ENCODE measurements around the gene CELA2A.

The CELA2A gene

GRCh38 chr1:15442759-15443158 is 13.8 kb upstream of the CELA2A start:
- Mint-ChIP-seq H3K9me3 (no peaks in the 10 kb centered on the region), H3K36me3 (ENCODE audit: low read depth) (no peaks in the 10 kb centered on the region), H3K27ac (no peak overlapping the region), H3K4me1 (ENCODE audit: low read depth) (peaks cover 7% of the 10 kb centered on the region), H3K4me3 (no peak overlapping the region), H3K27me3 (peaks cover 62% of the 10 kb centered on the region)
- intact Hi-C loops (cut with micrococcal nuclease): no loop called here

GRCh38 chr1:15443281-15443680 is 13.3 kb upstream of the CELA2A start:
- no peaks in the 10 kb centered on the region for H3K9me3 Mint-ChIP-seq
- H3K4me1 Mint-ChIP-seq (ENCODE audit: low read depth): peaks cover 7% of the 10 kb centered on the region
- no peaks in the 10 kb centered on the region for H3K36me3 Mint-ChIP-seq (ENCODE audit: low read depth)
- intact Hi-C loops (cut with micrococcal nuclease): no loop called here
- H3K27me3 Mint-ChIP-seq: peaks cover 62% of the 10 kb centered on the region
- H3K27ac Mint-ChIP-seq: no peak overlapping the region
- H3K4me3 Mint-ChIP-seq: no peak overlapping the region

GRCh38 chr1:15444468-15445389 is 11.8 kb upstream of the CELA2A start:
- intact Hi-C loops (cut with micrococcal nuclease): no loop called here
- Mint-ChIP-seq H3K4me3 (no peak overlapping the region), H3K36me3 (ENCODE audit: low read depth) (no peaks in the 10 kb centered on the region), H3K9me3 (no peaks in the 10 kb centered on the region), H3K27ac (no peak overlapping the region), H3K4me1 (ENCODE audit: low read depth) (peaks cover 12% of the 10 kb centered on the region), H3K27me3 (peaks cover 61% of the 10 kb centered on the region)

GRCh38 chr1:15445390-15446122 is 11.0 kb upstream of the CELA2A start:
- no peaks in the 10 kb centered on the region for H3K36me3 Mint-ChIP-seq (ENCODE audit: low read depth)
- H3K4me3 Mint-ChIP-seq: no peak overlapping the region
- peaks cover 13% of the 10 kb centered on the region for H3K4me1 Mint-ChIP-seq (ENCODE audit: low read depth)
- intact Hi-C loops (cut with micrococcal nuclease): no loop called here
- no peaks in the 10 kb centered on the region for H3K9me3 Mint-ChIP-seq
- H3K27ac Mint-ChIP-seq: no peak overlapping the region
- H3K27me3 Mint-ChIP-seq: peaks cover 55% of the 10 kb centered on the region

- Mint-ChIP-seq H3K27me3 (peaks cover 56% of the 10 kb centered on the region), H3K4me1 (ENCODE audit: low read depth) (peaks cover 13% of the 10 kb centered on the region), H3K36me3 (ENCODE audit: low read depth) (no peaks in the 10 kb centered on the region), H3K27ac (no peak overlapping the region), H3K4me3 (no peak overlapping the region), H3K9me3 (no peaks in the 10 kb centered on the region)
- intact Hi-C loops (cut with micrococcal nuclease): no loop called here
Observed at GRCh38 chr1:15446212-15446611, 10.3 kb upstream of the CELA2A start.

GRCh38 chr1:15448877-15449462 is 7.6 kb upstream of the CELA2A start:
- Mint-ChIP-seq H3K9me3 (no peaks in the 10 kb centered on the region), H3K36me3 (ENCODE audit: low read depth) (no peaks in the 10 kb centered on the region), H3K4me3 (no peak overlapping the region), H3K27ac (no peak overlapping the region), H3K27me3 (peaks cover 46% of the 10 kb centered on the region), H3K4me1 (ENCODE audit: low read depth) (peaks cover 13% of the 10 kb centered on the region)
- intact Hi-C loops (cut with micrococcal nuclease): no loop called here

- Mint-ChIP-seq H3K36me3 (ENCODE audit: low read depth) (no peaks in the 10 kb centered on the region), H3K27me3 (peaks cover 41% of the 10 kb centered on the region), H3K4me1 (ENCODE audit: low read depth) (peaks cover 13% of the 10 kb centered on the region), H3K9me3 (no peaks in the 10 kb centered on the region), H3K27ac (no peak overlapping the region), H3K4me3 (no peak overlapping the region)
- intact Hi-C loops (cut with micrococcal nuclease): no loop called here
Observed at GRCh38 chr1:15449567-15449966, 7.0 kb upstream of the CELA2A start.

GRCh38 chr1:15451014-15451722 is 5.4 kb upstream of the CELA2A start:
- peaks cover 25% of the 10 kb centered on the region for H3K27me3 Mint-ChIP-seq

GRCh38 chr1:15452216-15452615 is 4.3 kb upstream of the CELA2A start:
- Mint-ChIP-seq H3K27me3 (peaks cover 15% of the 10 kb centered on the region), H3K27ac (no peak overlapping the region), H3K36me3 (ENCODE audit: low read depth) (no peaks in the 10 kb centered on the region), H3K4me1 (ENCODE audit: low read depth) (peaks cover 16% of the 10 kb centered on the region), H3K4me3 (no peak overlapping the region), H3K9me3 (no peaks in the 10 kb centered on the region)
- intact Hi-C loops (cut with micrococcal nuclease): no loop called here

More at GRCh38 chr1:15451014-15451722, 5.4 kb upstream of the CELA2A start:
- Mint-ChIP-seq H3K4me1 (ENCODE audit: low read depth) (peaks cover 16% of the 10 kb centered on the region), H3K36me3 (ENCODE audit: low read depth) (no peaks in the 10 kb centered on the region), H3K27ac (no peak overlapping the region), H3K4me3 (no peak overlapping the region), H3K9me3 (no peaks in the 10 kb centered on the region)
- intact Hi-C loops (cut with micrococcal nuclease): no loop called here

- H3K27me3 Mint-ChIP-seq: peaks cover 9% of the 10 kb centered on the region
- H3K27ac Mint-ChIP-seq: no peak overlapping the region
- intact Hi-C loops (cut with micrococcal nuclease): no loop called here
- H3K9me3 Mint-ChIP-seq: no peaks in the 10 kb centered on the region
- H3K4me3 Mint-ChIP-seq: no peak overlapping the region
- H3K36me3 Mint-ChIP-seq (ENCODE audit: low read depth): no peaks in the 10 kb centered on the region
- H3K4me1 Mint-ChIP-seq (ENCODE audit: low read depth): peaks cover 16% of the 10 kb centered on the region
Observed at GRCh38 chr1:15452866-15453571, 3.5 kb upstream of the CELA2A start.

GRCh38 chr1:15453734-15454133 is 2.8 kb upstream of the CELA2A start:
- H3K27me3 Mint-ChIP-seq: peaks cover 9% of the 10 kb centered on the region
- no peak overlapping the region for H3K27ac Mint-ChIP-seq
- H3K4me1 Mint-ChIP-seq (ENCODE audit: low read depth): peaks cover 16% of the 10 kb centered on the region
- H3K4me3 Mint-ChIP-seq: no peak overlapping the region
- intact Hi-C loops (cut with micrococcal nuclease): no loop called here
- H3K36me3 Mint-ChIP-seq (ENCODE audit: low read depth): no peaks in the 10 kb centered on the region
- H3K9me3 Mint-ChIP-seq: no peaks in the 10 kb centered on the region

GRCh38 chr1:15454256-15454655 is 2.3 kb upstream of the CELA2A start:
- H3K27ac Mint-ChIP-seq: no peak overlapping the region
- intact Hi-C loops (cut with micrococcal nuclease): no loop called here
- no peak overlapping the region for H3K4me3 Mint-ChIP-seq
- peaks cover 19% of the 10 kb centered on the region for H3K4me1 Mint-ChIP-seq (ENCODE audit: low read depth)
- H3K36me3 Mint-ChIP-seq (ENCODE audit: low read depth): no peaks in the 10 kb centered on the region
- no peaks in the 10 kb centered on the region for H3K9me3 Mint-ChIP-seq
- peaks cover 9% of the 10 kb centered on the region for H3K27me3 Mint-ChIP-seq

- peaks cover 25% of the 10 kb centered on the region for H3K4me1 Mint-ChIP-seq (ENCODE audit: low read depth)
- intact Hi-C loops (cut with micrococcal nuclease): no loop called here
- H3K27me3 Mint-ChIP-seq: peaks cover 9% of the 10 kb centered on the region
- H3K27ac Mint-ChIP-seq: no peak overlapping the region
- no peak overlapping the region for H3K4me3 Mint-ChIP-seq
- no peaks in the 10 kb centered on the region for H3K36me3 Mint-ChIP-seq (ENCODE audit: low read depth)
- no peaks in the 10 kb centered on the region for H3K9me3 Mint-ChIP-seq
Observed at GRCh38 chr1:15455522-15455921, 1.0 kb upstream of the CELA2A start.

Data from dendritic cell treated with granulocyte-macrophage colony-stimulating factor and Interleukin-4, amounts not matched to agents 40 ng/mL and 50 ng/mL, for 4 days (primary cell).